ENCODE data around the gene WFDC1. TPM values are rescaled to one million over a fixed set of nuclear protein-coding genes. Genes with fewer than 3 reads are reported as not detected.

The WFDC1 gene
- total and polyA plus RNA-seq, 2 of the 4 experiments (the other 2 are of a cell fraction) = 4.7 to 6.8 TPM

- Histone ChIP-seq H2AFZ (replicated peaks; ENCODE audit: low read length, poor library complexity) (no peak overlapping the region), H2AK9ac (replicated peaks; ENCODE audit: low read depth, low read length, poor library complexity) (no peak overlapping the region), H2BK15ac (ENCODE audit: low read depth, low read length) (peak overlapping the region; percentile 20; the same call in 1 of the 3 replicates), H3K14ac (replicated peaks; ENCODE audit: low read depth, low read length) (no peak overlapping the region), H3K4me2 (ENCODE audit: low read depth, low read length) (no peak overlapping the region), H4K8ac (ENCODE audit: low read depth in 2 of 2, low read length in 2 of 2) (peak overlapping the region; percentile 39 to 49; a peak in 2 of 4 replicates), H3K4me1 (ENCODE audit: control insufficient read depth, insufficient read depth, low read length) (peaks cover 15% of the 10 kb centered on the region), H3K4me3 (ENCODE audit: insufficient read depth, low read depth, low read length) (no peak overlapping the region), H3K56ac (ENCODE audit: extremely low read depth, insufficient read depth, low read length) (no peak overlapping the region), H3K9me3 (ENCODE audit: control insufficient read depth, insufficient read depth, low read length) (no peaks in the 10 kb centered on the region), H3K36me3 (ENCODE audit: control insufficient read depth, insufficient read depth, low read length) (peaks cover 4% of the 10 kb centered on the region; the same call in 1 of the 2 replicates), H3K23ac (ENCODE audit: low read depth, low read length) (no peak overlapping the region), H2AK5ac (ENCODE audit: low read depth, low read length) (0 out of 2 replicates have a peak overlapping the region, but pooled peaks have one; percentile 20), H3K9ac (ENCODE audit: low read depth, low read length) (no peak overlapping the region), H3K27ac (ENCODE audit: insufficient read depth, low read length) (no peak overlapping the region), H3K27me3 (ENCODE audit: control insufficient read depth, insufficient read depth, low read length) (no peaks in the 10 kb centered on the region), H2BK120ac (ENCODE audit: low read depth, low read length) (peak overlapping the region; percentile 10), H4K5ac (ENCODE audit: low read depth, low read length) (peak overlapping the region; percentile 29; the same call in 1 of the 2 replicates), H2BK5ac (ENCODE audit: low read depth, low read length, poor library complexity, severe bottlenecking) (no peak overlapping the region), H3K4ac (ENCODE audit: low read depth, low read length) (peak overlapping the region; percentile 47; the same call in 1 of the 2 replicates), H3K9me1 (ENCODE audit: insufficient read depth, low read length) (peaks cover 6% of the 10 kb centered on the region), H3K79me1 (ENCODE audit: low read depth in 1 of 2, low read length in 2 of 2) (peaks cover 18 to 24% of the 10 kb centered on the region in 2 experiments), H4K91ac (ENCODE audit: insufficient read depth, low read depth, low read length) (peak overlapping the region; percentile 62), H2BK20ac (ENCODE audit: low read depth, low read length) (no peak overlapping the region), H3K18ac (ENCODE audit: low read depth, low read length) (peak overlapping the region; percentile 11; the same call in 1 of the 2 replicates), H4K20me1 (ENCODE audit: insufficient read depth, low read length) (no peaks in the 10 kb centered on the region)
- intact Hi-C loops (cut with micrococcal nuclease) (loop anchor here (5.0 kb wide), 1 partner anchor 130 kb away; no protein-coding TSS in a partner anchor), in situ Hi-C loops (cut with MboI; ENCODE audit: low sequenced_read_pairs) (no loop called here), dilution Hi-C loops (cut with HindIII; ENCODE audit: low sequenced_read_pairs, unreplicated experiment) (no loop called here)
- ChIA-PET CTCF (interaction anchor here (0.7 to 1.7 kb wide), 6 partner anchors 24 to 129 kb away, joined by 3 to 15 read pairs (median 4); partner anchors contain the start of gene TAF1C), POLR2A (ENCODE audit: unreplicated experiment) (interaction anchor here (1.0 to 1.1 kb wide), 2 partner anchors 13 to 129 kb away, joined by 3 read pairs; partner anchors contain the start of gene WFDC1)
- DNase-seq (no peak), ATAC-seq (ENCODE audit: low read depth) (no peak)
- WGBS, 2 experiments (ENCODE audit: extremely low coverage in 2 of 2, insufficient read length in 1 of 2) = 75% methylated on average over 5 of the region's 22 CpGs; no CpG with 5 or more reads in 1 of the 2 experiments
- BruUV-seq (replicated peaks) = no TSS peak
- TF ChIP-seq BHLHE40 (IDR thresholded peaks at IDR 0.05; ENCODE audit: low read depth, low read length) (no peak), RCOR1 (IDR thresholded peaks at IDR 0.05; ENCODE audit: insufficient replicate concordance, low read length) (no peak), FOS (IDR thresholded peaks at IDR 0.05; ENCODE audit: low read depth, low read length) (no peak), MAZ (IDR thresholded peaks at IDR 0.05; ENCODE audit: borderline replicate concordance, low read depth, low read length) (no peak), RFX5 (IDR thresholded peaks at IDR 0.05; ENCODE audit: low read depth, low read length) (no peak), ELK1 (IDR thresholded peaks at IDR 0.05; ENCODE audit: borderline replicate concordance, low read depth, low read length) (no peak), SMC3 (IDR thresholded peaks at IDR 0.05; ENCODE audit: low read depth, low read length) (no peak), MXI1 (IDR thresholded peaks at IDR 0.05; ENCODE audit: borderline replicate concordance, low read depth, low read length) (no peak), NFE2L2 (IDR thresholded peaks at IDR 0.05; ENCODE audit: low read depth, low read length) (no peak), CEBPB (IDR thresholded peaks at IDR 0.05; ENCODE audit: low read depth, low read length) (no peak), USF2 (IDR thresholded peaks at IDR 0.05; ENCODE audit: low read depth, low read length) (no peak), CHD1 (IDR thresholded peaks at IDR 0.05; ENCODE audit: low read depth, low read length) (no peak), POLR2A (IDR thresholded peaks at IDR 0.05; ENCODE audit: low read depth, low read length) (no peak)
- TF ChIP-seq, protein P1, sequence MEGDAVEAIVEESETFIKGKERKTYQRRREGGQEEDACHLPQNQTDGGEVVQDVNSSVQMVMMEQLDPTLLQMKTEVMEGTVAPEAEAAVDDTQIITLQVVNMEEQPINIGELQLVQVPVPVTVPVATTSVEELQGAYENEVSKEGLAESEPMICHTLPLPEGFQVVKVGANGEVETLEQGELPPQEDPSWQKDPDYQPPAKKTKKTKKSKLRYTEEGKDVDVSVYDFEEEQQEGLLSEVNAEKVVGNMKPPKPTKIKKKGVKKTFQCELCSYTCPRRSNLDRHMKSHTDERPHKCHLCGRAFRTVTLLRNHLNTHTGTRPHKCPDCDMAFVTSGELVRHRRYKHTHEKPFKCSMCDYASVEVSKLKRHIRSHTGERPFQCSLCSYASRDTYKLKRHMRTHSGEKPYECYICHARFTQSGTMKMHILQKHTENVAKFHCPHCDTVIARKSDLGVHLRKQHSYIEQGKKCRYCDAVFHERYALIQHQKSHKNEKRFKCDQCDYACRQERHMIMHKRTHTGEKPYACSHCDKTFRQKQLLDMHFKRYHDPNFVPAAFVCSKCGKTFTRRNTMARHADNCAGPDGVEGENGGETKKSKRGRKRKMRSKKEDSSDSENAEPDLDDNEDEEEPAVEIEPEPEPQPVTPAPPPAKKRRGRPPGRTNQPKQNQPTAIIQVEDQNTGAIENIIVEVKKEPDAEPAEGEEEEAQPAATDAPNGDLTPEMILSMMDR (conservative IDR thresholded peaks at IDR 0.05; ENCODE audit: low read depth, low read length) = no peak
Observed at GRCh38 chr16:84307209-84307954, 12.7 kb downstream of the WFDC1 start.

All from IMR-90 (cell line).